ENCODE data around the gene RNASE13.

The RNASE13 gene

GRCh38 chr14:21018781-21019180 is 15.8 kb downstream of the RNASE13 start:
- Histone ChIP-seq H3K9me3 (ENCODE audit: severe bottlenecking) (no peaks in the 10 kb centered on the region), H3K27ac (no peak overlapping the region), H3K4me3 (ENCODE audit: low read depth, low read length) (no peak overlapping the region), H3K36me3 (peaks cover 10% of the 10 kb centered on the region; the same call in 1 of the 2 replicates), H3K27me3 (ENCODE audit: insufficient read depth, low read depth, severe bottlenecking) (no peaks in the 10 kb centered on the region)
- DNase-seq: no peak
- TF ChIP-seq CTCF (IDR thresholded peaks at IDR 0.05; ENCODE audit: low read depth, low read length): no peak

GRCh38 chr14:21018286-21018685 is 16.3 kb downstream of the RNASE13 start:
- Histone ChIP-seq H3K27me3 (ENCODE audit: insufficient read depth, low read depth, severe bottlenecking) (no peaks in the 10 kb centered on the region), H3K9me3 (ENCODE audit: severe bottlenecking) (no peaks in the 10 kb centered on the region), H3K27ac (no peak overlapping the region), H3K36me3 (peaks cover 10% of the 10 kb centered on the region; the same call in 1 of the 2 replicates), H3K4me3 (ENCODE audit: low read depth, low read length) (no peak overlapping the region)
- no peak for TF ChIP-seq CTCF (IDR thresholded peaks at IDR 0.05; ENCODE audit: low read depth, low read length)
- no peak for DNase-seq

- Histone ChIP-seq H3K9me3 (ENCODE audit: severe bottlenecking) (no peaks in the 10 kb centered on the region), H3K27ac (no peak overlapping the region), H3K36me3 (peaks cover 10% of the 10 kb centered on the region; the same call in 1 of the 2 replicates), H3K4me3 (ENCODE audit: low read depth, low read length) (no peak overlapping the region), H3K27me3 (ENCODE audit: insufficient read depth, low read depth, severe bottlenecking) (no peaks in the 10 kb centered on the region)
- no peak for DNase-seq
- TF ChIP-seq CTCF (IDR thresholded peaks at IDR 0.05; ENCODE audit: low read depth, low read length): no peak
These were observed 16.9 kb downstream of the RNASE13 start for GRCh38 chr14:21017528-21018245.

- no peaks in the 10 kb centered on the region for H3K9me3 ChIP-seq (ENCODE audit: severe bottlenecking)
These were observed 18.0 kb downstream of the RNASE13 start for GRCh38 chr14:21016413-21017190.

GRCh38 chr14:21015312-21015711 is 19.3 kb downstream of the RNASE13 start:
- H3K27me3 ChIP-seq (ENCODE audit: insufficient read depth, low read depth, severe bottlenecking): no peaks in the 10 kb centered on the region
- no peak for DNase-seq
- no peak for TF ChIP-seq CTCF (IDR thresholded peaks at IDR 0.05; ENCODE audit: low read depth, low read length)
- no peak overlapping the region for H3K27ac ChIP-seq
- H3K4me3 ChIP-seq (ENCODE audit: low read depth, low read length): no peak overlapping the region
- peaks cover under 1% of the 10 kb centered on the region; the same call in 1 of the 2 replicates for H3K36me3 ChIP-seq
- no peaks in the 10 kb centered on the region for H3K9me3 ChIP-seq (ENCODE audit: severe bottlenecking)

More at GRCh38 chr14:21016413-21017190, 18.0 kb downstream of the RNASE13 start:
- DNase-seq: no peak
- H3K4me3 ChIP-seq (ENCODE audit: low read depth, low read length): no peak overlapping the region
- no peak overlapping the region for H3K27ac ChIP-seq
- TF ChIP-seq CTCF (IDR thresholded peaks at IDR 0.05; ENCODE audit: low read depth, low read length): no peak
- no peaks in the 10 kb centered on the region for H3K27me3 ChIP-seq (ENCODE audit: insufficient read depth, low read depth, severe bottlenecking)
- H3K36me3 ChIP-seq: peaks cover 10% of the 10 kb centered on the region; the same call in 1 of the 2 replicates
